Smooth muscle cell (in vitro differentiated cells): ENCODE measurements around the gene PRKD1. TPM values are rescaled to one million over a fixed set of nuclear protein-coding genes. Genes with fewer than 3 reads are reported as not detected.

Experiments used
- DNase-seq: peaks from one replicate; lab custom pipeline; 2025; ENCODE audit not compliant: unreplicated experiment; lab: John Stamatoyannopoulos, UW
- H2AFZ ChIP-seq: fragments of 200-600 bp; sonication (generic); 2 replicates; pipeline ENCODE4 v1.6.0; 2016; ENCODE audit warnings: antibody characterized with exemption, low read depth, mild to moderate bottlenecking
- H3F3A ChIP-seq: fragments of 200-600 bp; sonication (generic); 2 replicates; pipeline ENCODE4 v1.6.0; 2017; ENCODE audit warnings: antibody characterized with exemption, low read depth
- H3K27ac ChIP-seq: fragments of 200-600 bp; sonication (generic); 2 replicates; pipeline ENCODE4 v1.5.1; 2016; ENCODE audit warnings: low read depth, mild to moderate bottlenecking
- H3K27me3 ChIP-seq: fragments of 200-600 bp; sonication (generic); 2 replicates; pipeline ENCODE4 v1.6.1; 2016; ENCODE audit warnings: low read depth, mild to moderate bottlenecking
- H3K36me3 ChIP-seq: fragments of 200-600 bp; sonication (generic); 2 replicates; pipeline ENCODE4 v1.5.1; 2016; ENCODE audit warnings: low read depth
- H3K4me1 ChIP-seq: fragments of 200-600 bp; sonication (generic); 2 replicates; pipeline ENCODE4 v1.5.1; 2016; ENCODE audit warnings: low read depth
- H3K4me2 ChIP-seq: fragments of 200-600 bp; sonication (generic); 2 replicates; pipeline ENCODE4 v1.6.0; 2016; ENCODE audit warnings: mild to moderate bottlenecking
- H3K4me3 ChIP-seq: fragments of 200-600 bp; sonication (generic); 2 replicates; pipeline ENCODE4 v1.5.1; 2016; ENCODE audit warnings: mild to moderate bottlenecking
- H3K79me2 ChIP-seq: fragments of 200-600 bp; sonication (generic); 2 replicates; pipeline ENCODE4 v1.6.0; 2016; ENCODE audit warnings: low read depth, mild to moderate bottlenecking
- H3K9ac ChIP-seq: fragments of 200-600 bp; sonication (generic); 2 replicates; pipeline ENCODE4 v1.6.0; 2016; ENCODE audit warnings: low read depth
- H3K9me3 ChIP-seq: fragments of 200-600 bp; sonication (generic); replicated peaks from 2 replicates; pipeline ENCODE4 v1.5.1; 2016; ENCODE audit warnings: low read depth
- H4K20me1 ChIP-seq: fragments of 200-600 bp; sonication (generic); 2 replicates; pipeline ENCODE4 v1.6.0; 2016; ENCODE audit warnings: low read depth
- WGBS: methylation state at CpG from one replicate; pipeline ENCODE4 v1.1.7; 2016; ENCODE audit warnings: low lambda C conversion rate; 5-methylcytosine and 5-hydroxymethylcytosine counted together
- polyA plus RNA-seq: library from polyadenylated mRNA; unstranded; fragments of >200 nt; fragmentation: Nextera tagmentation; extraction: Ambion mirVana; gene quantifications from 2 replicates; pipeline ENCODE4 v1.2.1, GENCODE V29; 2016
- total RNA-seq: library from RNA; depleted of rRNA; stranded (reverse); fragments of >200 nt; gene quantifications from 2 replicates; pipeline ENCODE4 v1.2.3, GENCODE V29; 2014
- TF ChIP-seq, protein P1 (sequence below): fragments of 200-600 bp; sonication (generic); IDR thresholded peaks from 2 replicates; pipeline ENCODE4 v1.5.1; 2017; ENCODE audit warnings: borderline replicate concordance, mild to moderate bottlenecking, antibody characterized with exemption; ENCODE audit not compliant: insufficient read depth, poor library complexity, severe bottlenecking

PRKD1 gene
- total and polyA plus RNA-seq, 2 experiments from 2014 or later, result 3.7 to 7.2 TPM

DNA sequence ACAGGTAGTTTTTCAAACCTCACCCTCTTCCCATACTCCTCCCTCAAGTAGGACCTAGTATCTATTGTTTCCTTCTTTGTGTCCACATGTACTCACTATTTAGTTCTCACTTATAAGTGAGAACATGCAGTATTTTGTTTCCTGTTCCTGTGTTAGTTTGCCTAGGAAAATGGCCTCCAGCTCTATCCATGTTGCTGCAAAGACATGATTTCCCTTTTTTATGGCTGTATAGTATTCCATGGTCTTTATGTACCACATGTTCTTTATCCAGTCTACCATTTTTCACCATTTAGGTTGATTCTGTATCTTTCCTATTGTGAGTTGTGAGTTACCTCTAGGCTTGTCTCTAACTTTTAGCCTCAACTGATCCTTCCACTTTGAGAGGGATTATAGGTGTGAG, 310.7 kb downstream of the PRKD1 start:
- no peak overlapping the region for H3K4me3 ChIP-seq
- TF ChIP-seq, protein P1, sequence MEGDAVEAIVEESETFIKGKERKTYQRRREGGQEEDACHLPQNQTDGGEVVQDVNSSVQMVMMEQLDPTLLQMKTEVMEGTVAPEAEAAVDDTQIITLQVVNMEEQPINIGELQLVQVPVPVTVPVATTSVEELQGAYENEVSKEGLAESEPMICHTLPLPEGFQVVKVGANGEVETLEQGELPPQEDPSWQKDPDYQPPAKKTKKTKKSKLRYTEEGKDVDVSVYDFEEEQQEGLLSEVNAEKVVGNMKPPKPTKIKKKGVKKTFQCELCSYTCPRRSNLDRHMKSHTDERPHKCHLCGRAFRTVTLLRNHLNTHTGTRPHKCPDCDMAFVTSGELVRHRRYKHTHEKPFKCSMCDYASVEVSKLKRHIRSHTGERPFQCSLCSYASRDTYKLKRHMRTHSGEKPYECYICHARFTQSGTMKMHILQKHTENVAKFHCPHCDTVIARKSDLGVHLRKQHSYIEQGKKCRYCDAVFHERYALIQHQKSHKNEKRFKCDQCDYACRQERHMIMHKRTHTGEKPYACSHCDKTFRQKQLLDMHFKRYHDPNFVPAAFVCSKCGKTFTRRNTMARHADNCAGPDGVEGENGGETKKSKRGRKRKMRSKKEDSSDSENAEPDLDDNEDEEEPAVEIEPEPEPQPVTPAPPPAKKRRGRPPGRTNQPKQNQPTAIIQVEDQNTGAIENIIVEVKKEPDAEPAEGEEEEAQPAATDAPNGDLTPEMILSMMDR, result no peak
- DNase-seq, result no peak
- no peaks in the 10 kb centered on the region for H4K20me1 ChIP-seq
- no peak overlapping the region for H2AFZ ChIP-seq
- no peaks in the 10 kb centered on the region for H3K4me1 ChIP-seq
- no peaks in the 10 kb centered on the region for H3K9me3 ChIP-seq
- no peaks in the 10 kb centered on the region for H3K27me3 ChIP-seq
- H3K79me2 ChIP-seq, result no peaks in the 10 kb centered on the region
- H3K4me2 ChIP-seq, result no peak overlapping the region
- H3K9ac ChIP-seq, result no peak overlapping the region
- H3F3A ChIP-seq, result no peaks in the 10 kb centered on the region
- no peaks in the 10 kb centered on the region for H3K36me3 ChIP-seq
- H3K27ac ChIP-seq, result no peak overlapping the region

DNA sequence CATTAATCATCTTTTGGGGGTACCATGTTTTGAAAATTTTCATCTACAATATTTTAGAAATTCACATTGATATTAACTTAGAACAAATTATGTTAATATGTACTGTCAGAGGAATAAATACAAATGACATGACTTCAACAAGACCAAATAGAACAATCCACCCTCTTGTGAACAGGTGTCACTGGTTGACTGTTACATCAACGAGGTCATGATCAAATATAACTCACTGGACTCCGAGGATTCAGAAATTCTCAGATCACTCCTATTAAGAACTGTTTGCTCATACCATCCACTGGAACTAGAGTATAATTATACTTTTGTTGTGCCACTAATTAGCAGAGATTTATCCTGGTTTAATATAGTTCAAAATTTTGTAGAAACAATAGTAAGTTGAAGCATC, 318.8 kb downstream of the PRKD1 start:
- no peaks in the 10 kb centered on the region for H3K27me3 ChIP-seq
- no peak for DNase-seq
- no peak overlapping the region for H2AFZ ChIP-seq
- H3F3A ChIP-seq, result no peaks in the 10 kb centered on the region
- 95% methylated on average over 2 of the region's 2 CpGs for WGBS
- H4K20me1 ChIP-seq, result no peaks in the 10 kb centered on the region
- no peak overlapping the region for H3K4me3 ChIP-seq
- TF ChIP-seq, protein P1, result no peak
- no peaks in the 10 kb centered on the region for H3K9me3 ChIP-seq
- no peaks in the 10 kb centered on the region for H3K4me1 ChIP-seq
- H3K79me2 ChIP-seq, result no peaks in the 10 kb centered on the region
- no peak overlapping the region for H3K4me2 ChIP-seq
- no peaks in the 10 kb centered on the region for H3K36me3 ChIP-seq
- H3K9ac ChIP-seq, result no peak overlapping the region
- H3K27ac ChIP-seq, result no peak overlapping the region

DNA sequence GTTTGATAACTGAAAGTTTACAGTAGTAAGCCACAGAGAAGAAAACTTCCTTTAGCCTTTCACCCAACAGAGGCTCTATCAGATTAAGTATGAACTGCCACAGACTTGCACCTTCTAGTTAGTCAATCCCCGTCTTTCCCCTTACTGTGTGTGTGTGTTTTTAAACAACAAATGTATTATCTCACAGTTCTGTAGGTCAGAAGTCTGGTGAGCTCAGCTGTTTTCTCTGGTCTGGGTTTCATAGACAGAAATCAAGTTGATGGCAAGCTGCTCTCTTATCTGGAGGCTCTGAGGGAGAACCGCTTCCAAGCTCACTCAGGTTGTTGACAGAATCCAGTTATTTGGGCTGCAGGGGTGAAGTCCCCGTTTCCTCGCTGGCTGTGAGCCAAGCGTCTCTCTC, 320.5 kb downstream of the PRKD1 start:
- no peaks in the 10 kb centered on the region for H4K20me1 ChIP-seq
- H3K9ac ChIP-seq, result no peak overlapping the region
- no peaks in the 10 kb centered on the region for H3K27me3 ChIP-seq
- no peak overlapping the region for H3K4me2 ChIP-seq
- no peak overlapping the region for H2AFZ ChIP-seq
- DNase-seq, result no peak
- no peaks in the 10 kb centered on the region for H3K79me2 ChIP-seq
- WGBS, result 87% methylated on average over 5 of the region's 5 CpGs
- H3K4me1 ChIP-seq, result no peaks in the 10 kb centered on the region
- H3F3A ChIP-seq, result no peaks in the 10 kb centered on the region
- H3K9me3 ChIP-seq, result no peaks in the 10 kb centered on the region
- no peak overlapping the region for H3K4me3 ChIP-seq
- H3K36me3 ChIP-seq, result no peaks in the 10 kb centered on the region
- H3K27ac ChIP-seq, result no peak overlapping the region
- TF ChIP-seq, protein P1, result no peak

DNA sequence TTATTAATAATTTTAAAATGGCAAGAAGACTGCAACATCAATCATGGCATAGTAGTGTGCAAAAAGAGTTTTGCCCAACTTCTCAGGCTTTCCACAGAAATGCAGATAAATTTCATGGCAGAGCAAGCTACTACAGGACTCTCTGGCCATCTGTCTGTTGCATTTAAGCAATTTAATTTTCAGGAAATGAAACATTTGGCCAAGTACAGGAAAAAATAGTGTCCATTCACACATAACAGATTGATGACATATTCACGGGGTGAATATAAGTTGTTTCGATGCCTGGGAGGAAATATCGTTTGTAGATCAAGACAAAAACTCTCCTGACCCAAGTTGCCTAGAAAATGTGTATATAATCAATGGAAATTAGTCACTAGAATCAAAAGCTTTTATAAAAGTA, 324.0 kb downstream of the PRKD1 start:
- no peaks in the 10 kb centered on the region for H3K27me3 ChIP-seq
- H3K4me1 ChIP-seq, result no peaks in the 10 kb centered on the region
- WGBS, result 95% methylated on average over 3 of the region's 3 CpGs

More for the DNA sequence above, 324.0 kb downstream of the PRKD1 start:
- Histone ChIP-seq H3K9ac (no peak overlapping the region), H3K9me3 (no peaks in the 10 kb centered on the region), H3K36me3 (no peaks in the 10 kb centered on the region), H3F3A (no peaks in the 10 kb centered on the region), H3K79me2 (no peaks in the 10 kb centered on the region), H4K20me1 (no peaks in the 10 kb centered on the region), H3K27ac (no peak overlapping the region), H3K4me3 (no peak overlapping the region), H3K4me2 (no peak overlapping the region), H2AFZ (no peak overlapping the region)
- DNase-seq, result no peak
- TF ChIP-seq, protein P1, result no peak
